Sigmoid colon (tissue), 4 donors: Measurements from ENCODE around the gene HDHD2.

Source experiments
- CTCF ChIP-seq, 4 experiments: fragments of 450-650 bp in 3 of 4; fragments of 200-600 bp in 1 of 4; IDR thresholded peaks; one replicate each; pipeline ENCODE4 v1.5.1; 2016 to 2019; ENCODE audit warnings: antibody characterized with exemption in 4 of 4, mild to moderate bottlenecking in 3 of 4, moderate library complexity in 2 of 4
- EP300 ChIP-seq, 4 donors: sonication (generic); formaldehyde crosslinking; IDR thresholded peaks; one replicate each; pipeline ENCODE4 v1.6.1; 2017; ENCODE audit warnings: antibody characterized with exemption in 4 of 4
- POLR2AphosphoS5 ChIP-seq, 4 donors: sonication (generic); formaldehyde crosslinking; IDR thresholded peaks; one replicate each; pipeline ENCODE4 v1.6.1; 2017; ENCODE audit warnings: antibody characterized with exemption in 4 of 4

DNA sequence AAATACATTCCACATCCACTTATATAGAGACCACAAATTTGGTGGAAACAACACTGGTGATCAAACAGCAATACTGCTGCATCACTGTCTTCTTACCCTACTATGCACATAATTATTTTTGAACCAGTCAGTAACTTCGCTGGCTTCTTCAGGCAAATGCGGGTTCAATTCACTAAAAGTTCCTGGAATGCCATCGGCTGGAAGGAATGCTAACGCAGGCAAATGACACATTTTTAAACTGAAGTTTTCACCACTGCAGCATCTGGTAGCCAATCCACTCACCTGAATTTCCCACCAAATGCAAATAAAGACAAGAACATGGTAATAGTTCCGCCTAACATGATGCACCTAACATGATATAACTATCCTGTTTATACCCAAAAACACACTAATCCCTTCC lies 10.0 kb upstream of the HDHD2 start:
- no peak for TF ChIP-seq CTCF (IDR thresholded peaks at IDR 0.05)
- TF ChIP-seq POLR2AphosphoS5 (IDR thresholded peaks at IDR 0.05): no peak
- TF ChIP-seq EP300 (IDR thresholded peaks at IDR 0.05): no peak
